DOHH2 (cell line): ENCODE measurements around the gene G6PC2.
"Not testable (repeated sequence)": the region's sequence is repeated elsewhere in the genome, so short reads cannot be mapped to it uniquely, and the experiment has no call there.

Source experiments
- H3F3A ChIP-seq: fragments of 200-600 bp; sonication (generic), shearing (Covaris generic); 2 replicates; pipeline ENCODE4 v1.6.0; 2016; ENCODE audit warnings: antibody characterized with exemption, mild to moderate bottlenecking; ENCODE audit not compliant: control insufficient read depth, insufficient read depth
- H3K27ac ChIP-seq: fragments of 200-600 bp; sonication (generic); 2 replicates; pipeline ENCODE4 v1.5.1; 2014; ENCODE audit warnings: low read depth, mild to moderate bottlenecking, low read length, moderate library complexity
- H3K27me3 ChIP-seq: fragments of 200-600 bp; sonication (generic); 2 replicates; pipeline ENCODE4 v1.6.1; 2014; ENCODE audit warnings: mild to moderate bottlenecking, low read length, mixed read lengths; ENCODE audit not compliant: control insufficient read depth
- H3K36me3 ChIP-seq: fragments of 200-600 bp; sonication (generic); 2 replicates; pipeline ENCODE4 v1.6.1; 2014; ENCODE audit warnings: mild to moderate bottlenecking, low read length, moderate library complexity, mixed read lengths; ENCODE audit not compliant: control insufficient read depth
- H3K4me1 ChIP-seq: fragments of 200-600 bp; sonication (generic); 2 replicates; pipeline ENCODE4 v1.6.1; 2014; ENCODE audit warnings: mild to moderate bottlenecking, low read length, mixed read lengths; ENCODE audit not compliant: control insufficient read depth
- H3K4me2 ChIP-seq: fragments of 200-600 bp; sonication (generic); 2 replicates; pipeline ENCODE4 v1.6.0; 2014; ENCODE audit warnings: mild to moderate bottlenecking, low read length, moderate library complexity
- H3K4me3 ChIP-seq: fragments of 200-600 bp; sonication (generic); 2 replicates; pipeline ENCODE4 v1.5.1; 2014; ENCODE audit warnings: mild to moderate bottlenecking, low read length, mixed read lengths
- H3K79me2 ChIP-seq: fragments of 200-600 bp; sonication (generic); 2 replicates; pipeline ENCODE4 v1.6.1; 2014; ENCODE audit warnings: mild to moderate bottlenecking, low read length, mixed read lengths; ENCODE audit not compliant: control insufficient read depth
- H3K9me2 ChIP-seq: fragments of 200-600 bp; sonication (generic); replicated peaks from 2 replicates; pipeline ENCODE4 v1.6.1; 2014; ENCODE audit warnings: mild to moderate bottlenecking, low read length, mixed read lengths; ENCODE audit not compliant: control insufficient read depth
- H3K9me3 ChIP-seq: fragments of 200-600 bp; sonication (generic); 2 replicates; pipeline ENCODE4 v1.6.1; 2014; ENCODE audit warnings: antibody characterized with exemption, low read length, mixed read lengths; ENCODE audit not compliant: control insufficient read depth, insufficient read depth
- H4K20me1 ChIP-seq: fragments of 200-600 bp; sonication (generic); 2 replicates; pipeline ENCODE4 v1.6.0; 2014; ENCODE audit warnings: low read depth, mild to moderate bottlenecking, antibody characterized with exemption, low read length, moderate library complexity; ENCODE audit not compliant: control insufficient read depth, insufficient read depth
- EZH2phosphoT487 ChIP-seq: fragments of 200-600 bp; sonication (generic); IDR thresholded peaks from 2 replicates; pipeline ENCODE4 v1.6.1; 2017; ENCODE audit warnings: borderline replicate concordance, mild to moderate bottlenecking, antibody characterized with exemption, low read length, moderate library complexity, mixed read lengths
- TF ChIP-seq, protein P1 (sequence below): fragments of 200-600 bp; sonication (generic); IDR thresholded peaks from one replicate; pipeline ENCODE4 v1.5.1; 2014; ENCODE audit warnings: antibody characterized with exemption, mild to moderate bottlenecking, low read depth, low read length; ENCODE audit not compliant: poor library complexity, severe bottlenecking

The G6PC2 gene

DNA sequence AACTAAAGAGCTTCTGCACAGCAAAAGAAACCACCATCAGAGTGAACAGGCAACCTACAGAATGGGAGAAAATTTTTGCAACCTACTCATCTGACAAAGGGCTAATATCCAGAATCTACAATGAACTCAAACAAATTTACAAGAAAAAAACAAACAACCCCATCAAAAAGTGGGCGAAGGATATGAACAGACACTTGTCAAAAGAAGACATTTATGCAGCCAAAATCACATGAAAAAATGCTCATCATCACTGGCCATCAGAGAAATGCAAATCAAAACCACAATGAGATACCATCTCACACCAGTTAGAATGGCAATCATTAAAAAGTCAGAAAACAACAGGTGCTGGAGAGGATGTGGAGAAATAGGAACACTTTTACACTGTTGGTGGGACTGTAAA lies 30.7 kb upstream of the G6PC2 start:
- not testable (repeated sequence) for H3K27me3 ChIP-seq, H3K9me2 ChIP-seq, H3K4me2 ChIP-seq, H3F3A ChIP-seq, H3K79me2 ChIP-seq, H3K4me1 ChIP-seq, H3K9me3 ChIP-seq, H3K27ac ChIP-seq, H4K20me1 ChIP-seq, H3K4me3 ChIP-seq
- peaks cover 39% of the 10 kb centered on the region for H3K36me3 ChIP-seq

- not testable (repeated sequence) for H3K4me1 ChIP-seq, H3K27ac ChIP-seq, H3K9me3 ChIP-seq, H3K4me2 ChIP-seq, H3K79me2 ChIP-seq, H3K9me2 ChIP-seq, H3K27me3 ChIP-seq, H3F3A ChIP-seq, H3K4me3 ChIP-seq, H4K20me1 ChIP-seq
- H3K36me3 ChIP-seq, result peaks cover 42% of the 10 kb centered on the region
Measured at GRCh38 chr2:168870824-168871223, 30.3 kb upstream of the G6PC2 start.

- Histone ChIP-seq H3K9me2 (no peaks in the 10 kb centered on the region), H3K4me3 (no peak overlapping the region), H4K20me1 (no peaks in the 10 kb centered on the region), H3F3A (no peaks in the 10 kb centered on the region), H3K9me3 (no peaks in the 10 kb centered on the region), H3K79me2 (peaks cover 19% of the 10 kb centered on the region), H3K27me3 (no peaks in the 10 kb centered on the region), H3K4me2 (no peak overlapping the region), H3K27ac (no peak overlapping the region), H3K4me1 (no peaks in the 10 kb centered on the region), H3K36me3 (peaks cover 54% of the 10 kb centered on the region)
- no peak for TF ChIP-seq EZH2phosphoT487
- TF ChIP-seq, protein P1, sequence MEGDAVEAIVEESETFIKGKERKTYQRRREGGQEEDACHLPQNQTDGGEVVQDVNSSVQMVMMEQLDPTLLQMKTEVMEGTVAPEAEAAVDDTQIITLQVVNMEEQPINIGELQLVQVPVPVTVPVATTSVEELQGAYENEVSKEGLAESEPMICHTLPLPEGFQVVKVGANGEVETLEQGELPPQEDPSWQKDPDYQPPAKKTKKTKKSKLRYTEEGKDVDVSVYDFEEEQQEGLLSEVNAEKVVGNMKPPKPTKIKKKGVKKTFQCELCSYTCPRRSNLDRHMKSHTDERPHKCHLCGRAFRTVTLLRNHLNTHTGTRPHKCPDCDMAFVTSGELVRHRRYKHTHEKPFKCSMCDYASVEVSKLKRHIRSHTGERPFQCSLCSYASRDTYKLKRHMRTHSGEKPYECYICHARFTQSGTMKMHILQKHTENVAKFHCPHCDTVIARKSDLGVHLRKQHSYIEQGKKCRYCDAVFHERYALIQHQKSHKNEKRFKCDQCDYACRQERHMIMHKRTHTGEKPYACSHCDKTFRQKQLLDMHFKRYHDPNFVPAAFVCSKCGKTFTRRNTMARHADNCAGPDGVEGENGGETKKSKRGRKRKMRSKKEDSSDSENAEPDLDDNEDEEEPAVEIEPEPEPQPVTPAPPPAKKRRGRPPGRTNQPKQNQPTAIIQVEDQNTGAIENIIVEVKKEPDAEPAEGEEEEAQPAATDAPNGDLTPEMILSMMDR, result no peak
Measured at GRCh38 chr2:168874368-168875054, 26.6 kb upstream of the G6PC2 start.

DNA sequence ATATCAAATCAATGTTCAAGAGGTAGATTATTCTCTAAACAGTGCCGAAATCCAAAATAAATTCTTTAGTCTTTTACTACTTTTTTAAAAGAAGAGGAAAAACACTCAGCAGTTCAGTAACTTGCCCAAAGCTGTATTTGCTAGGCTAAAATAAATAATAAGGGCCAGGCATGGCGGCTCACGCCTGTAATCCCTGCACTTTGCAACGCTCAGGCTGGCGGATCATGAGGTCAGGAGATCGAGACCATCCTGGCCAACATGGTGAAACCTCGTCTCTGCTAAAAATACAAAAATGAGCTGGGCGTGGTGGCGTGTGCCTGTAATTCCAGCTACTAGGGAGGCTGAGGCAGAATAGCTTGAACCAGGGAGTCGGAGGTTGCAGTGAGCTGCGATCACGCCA lies 18.9 kb upstream of the G6PC2 start:
- H3K4me2 ChIP-seq, H3K27me3 ChIP-seq, H3K9me3 ChIP-seq, H3K27ac ChIP-seq, H4K20me1 ChIP-seq, H3F3A ChIP-seq, H3K9me2 ChIP-seq, H3K4me3 ChIP-seq, H3K4me1 ChIP-seq: not testable (repeated sequence)
- peaks cover 46% of the 10 kb centered on the region for H3K36me3 ChIP-seq
- peaks cover 69% of the 10 kb centered on the region for H3K79me2 ChIP-seq

DNA sequence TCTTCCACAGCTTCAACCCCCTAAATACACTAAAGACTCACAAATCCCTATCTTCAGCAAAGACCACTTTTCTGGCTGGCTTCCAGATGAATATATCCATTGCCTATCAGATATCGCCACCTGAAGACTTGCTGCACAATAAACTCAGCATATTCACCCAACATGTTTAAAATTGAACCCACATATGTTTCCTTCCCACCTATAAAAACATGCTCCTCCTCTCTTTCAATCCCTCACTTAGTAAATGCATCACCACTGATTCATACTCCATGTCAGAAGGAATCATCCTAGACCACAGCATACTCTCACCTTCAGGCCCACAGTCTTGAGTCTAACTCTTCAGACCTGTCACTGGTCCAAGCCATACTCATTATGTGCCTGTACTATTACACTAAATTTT lies 16.1 kb upstream of the G6PC2 start:
- peaks cover 71% of the 10 kb centered on the region for H3K79me2 ChIP-seq
- TF ChIP-seq, protein P1, result no peak
- no peak for TF ChIP-seq EZH2phosphoT487
- no peaks in the 10 kb centered on the region for H3K27me3 ChIP-seq
- no peaks in the 10 kb centered on the region for H4K20me1 ChIP-seq
- H3K9me2 ChIP-seq, result no peaks in the 10 kb centered on the region
- no peak overlapping the region for H3K4me2 ChIP-seq
- H3K27ac ChIP-seq, result no peak overlapping the region
- no peak overlapping the region for H3K4me3 ChIP-seq
- peaks cover 62% of the 10 kb centered on the region for H3K36me3 ChIP-seq
- H3K4me1 ChIP-seq, result peaks cover 8% of the 10 kb centered on the region
- no peaks in the 10 kb centered on the region for H3F3A ChIP-seq
- H3K9me3 ChIP-seq, result no peaks in the 10 kb centered on the region
